Activated naive CD4-positive, alpha-beta T cell (primary cell): ENCODE data around the gene PKN3.
A peak's percentile ranks its signal among the peaks of the same experiment; 100 is the strongest.
"Not testable (repeated sequence)": the region's sequence is repeated elsewhere in the genome, so short reads cannot be mapped to it uniquely, and the experiment has no call there.

Experiments used
- DNase-seq, 4 experiments: peaks; one replicate each; lab custom pipeline; 2025; lab: John Stamatoyannopoulos, UW

Gene PKN3

GRCh38 chr9:128702445-128702948 lies at the start of gene PKN3:
TSS of gene PKN3 (plus strand) at chr9:128702503. CDS start at chr9:128702916, 413 bp downstream.
- DNase-seq, result peak; percentile 68 to 81 (median 78)

- DNase-seq, result no peak
These were observed 48.4 kb upstream of the PKN3 start for GRCh38 chr9:128653908-128654307.

- no peak for DNase-seq
These were observed 47.8 kb upstream of the PKN3 start for GRCh38 chr9:128654481-128654880.

- DNase-seq, result peak; percentile 84 to 97 (median 92)
These were observed 45.6 kb upstream of the PKN3 start, which contains the start of gene DYNC2I2 for GRCh38 chr9:128656416-128657343. TSS of gene DYNC2I2 (minus strand) at chr9:128656847. CDS start at chr9:128656726, 121 bp downstream.

- no peak for DNase-seq
These were observed 45.0 kb upstream of the PKN3 start for GRCh38 chr9:128657344-128657704.

GRCh38 chr9:128657796-128658195 lies 44.5 kb upstream of the PKN3 start:
- DNase-seq, result no peak

GRCh38 chr9:128666481-128666941 lies 35.8 kb upstream of the PKN3 start:
- DNase-seq, result not testable (repeated sequence)

- no peak for DNase-seq
These were observed 32.5 kb upstream of the PKN3 start for GRCh38 chr9:128669786-128670185.

- DNase-seq, result no peak
These were observed 26.9 kb upstream of the PKN3 start for GRCh38 chr9:128675382-128675781.

GRCh38 chr9:128677794-128678193 lies 24.5 kb upstream of the PKN3 start:
- DNase-seq, result no peak

- DNase-seq, result no peak
These were observed 18.8 kb upstream of the PKN3 start for GRCh38 chr9:128683340-128684064.

- no peak for DNase-seq
These were observed 18.3 kb upstream of the PKN3 start for GRCh38 chr9:128684065-128684324.

GRCh38 chr9:128684325-128685199 lies 17.7 kb upstream of the PKN3 start:
- peak; percentile 37 to 64 (median 44) for DNase-seq

GRCh38 chr9:128685636-128686489 lies 16.4 kb upstream of the PKN3 start:
- peak in 1 of 4 experiments; percentile 15 for DNase-seq

- DNase-seq, result no peak
These were observed 14.8 kb upstream of the PKN3 start for GRCh38 chr9:128687453-128687852.

- DNase-seq, result peak; percentile 73 to 89 (median 75)
These were observed 13.6 kb upstream of the PKN3 start, which contains the start of gene SET for GRCh38 chr9:128688501-128689292. TSS of gene SET (plus strand) at chr9:128689222. CDS start at chr9:128689583, 361 bp downstream.

GRCh38 chr9:128689293-128689774 lies 13.0 kb upstream of the PKN3 start:
- DNase-seq, result peak in 2 of 4 experiments; percentile 62 to 71

GRCh38 chr9:128689820-128690683 lies 12.3 kb upstream of the PKN3 start:
- DNase-seq, result peak in 1 of 4 experiments; percentile 54

- DNase-seq, result no peak
These were observed 11.6 kb upstream of the PKN3 start for GRCh38 chr9:128690684-128691034.
